Measurements from ENCODE around the gene TNIP2.
"Not testable (repeated sequence)": the region's sequence is repeated elsewhere in the genome, so short reads cannot be mapped to it uniquely, and the experiment has no call there.

TNIP2 gene

GRCh38 chr4:2793586-2794485, 37.7 kb upstream of the TNIP2 start:
- peak; percentile 57 for DNase-seq

- peak; percentile 87 for DNase-seq
Observed at GRCh38 chr4:2792711-2793585, 36.8 kb upstream of the TNIP2 start, which contains the start of gene SH3BP2. Gene SH3BP2 (plus strand): TSS chr4:2793085. CDS start chr4:2820618, 27,533 bp downstream.

GRCh38 chr4:2792396-2792710, 36.2 kb upstream of the TNIP2 start:
- DNase-seq = no peak

- peak; percentile 33 for DNase-seq
Observed at GRCh38 chr4:2791518-2792395, 35.6 kb upstream of the TNIP2 start.

GRCh38 chr4:2790583-2791517, 34.7 kb upstream of the TNIP2 start:
- DNase-seq = peak; percentile 45

GRCh38 chr4:2789793-2790582, 33.9 kb upstream of the TNIP2 start:
- DNase-seq = no peak

GRCh38 chr4:2789351-2789750, 33.2 kb upstream of the TNIP2 start:
- no peak for DNase-seq

- peak; percentile 75 for DNase-seq
Observed at GRCh38 chr4:2788532-2789103, 32.5 kb upstream of the TNIP2 start.

GRCh38 chr4:2788101-2788500, 32.0 kb upstream of the TNIP2 start:
- no peak for DNase-seq

GRCh38 chr4:2787230-2788100, 31.3 kb upstream of the TNIP2 start:
- DNase-seq = peak; percentile 51

GRCh38 chr4:2786794-2787229, 30.7 kb upstream of the TNIP2 start:
- DNase-seq = no peak

- DNase-seq = peak; percentile 31
Observed at GRCh38 chr4:2786152-2786671, 30.1 kb upstream of the TNIP2 start.

- peak; percentile 21 for DNase-seq
Observed at GRCh38 chr4:2785613-2786012, 29.5 kb upstream of the TNIP2 start.

GRCh38 chr4:2783790-2784189, 27.7 kb upstream of the TNIP2 start:
- no peak for DNase-seq

GRCh38 chr4:2781911-2782310, 25.8 kb upstream of the TNIP2 start:
- DNase-seq = no peak

- not testable (repeated sequence) for DNase-seq
Observed at GRCh38 chr4:2780643-2781042, 24.5 kb upstream of the TNIP2 start.

- no peak for DNase-seq
Observed at GRCh38 chr4:2771264-2771663, 15.1 kb upstream of the TNIP2 start.

GRCh38 chr4:2768921-2769336, 12.8 kb upstream of the TNIP2 start:
- DNase-seq = peak; percentile 18

- DNase-seq = peak; percentile 9
Observed at GRCh38 chr4:2768124-2768523, 12.0 kb upstream of the TNIP2 start.
